Ovary (tissue), 3 donors: ENCODE data around the gene CEP57L1.
"Not testable (repeated sequence)": the region's sequence is repeated elsewhere in the genome, so short reads cannot be mapped to it uniquely, and the experiment has no call there.

Experiments used
- POLR2A ChIP-seq: fragments of 450-650 bp; IDR thresholded peaks from one replicate; pipeline ENCODE4 v1.6.1; 2017; ENCODE audit warnings: antibody characterized with exemption, mild to moderate bottlenecking, moderate library complexity
- TF ChIP-seq, protein P1 (sequence below), 3 donors: fragments of 450-650 bp in 2 of 3; fragments of 200-600 bp in 1 of 3; IDR thresholded peaks; one replicate each; pipeline versions ENCODE4 v1.5.1 to v1.8.0; 2016 to 2022; ENCODE audit warnings: antibody characterized with exemption in 3 of 3, mild to moderate bottlenecking in 1 of 3
- donor health status: DM: no; HTN: no; CAD: no.

DNA sequence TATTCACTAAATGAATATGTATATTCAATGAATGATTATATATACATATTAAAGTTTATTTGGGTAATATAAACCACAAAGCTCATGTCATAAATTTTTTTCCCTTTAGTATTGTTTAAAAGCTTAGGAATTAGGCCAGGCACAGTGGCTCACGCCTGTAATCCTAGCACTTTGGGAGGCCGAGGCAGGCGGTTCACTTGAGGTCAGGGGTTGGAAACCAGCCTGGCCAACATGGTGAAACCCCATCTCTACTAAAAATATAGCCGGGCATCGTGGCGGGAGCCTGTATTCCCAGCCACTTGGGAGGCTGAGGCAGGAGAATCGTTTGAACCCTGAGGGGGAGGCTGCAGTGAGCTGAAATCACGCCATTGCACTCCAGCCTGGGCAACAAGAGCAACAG lies 11.2 kb upstream of the CEP57L1 start:
- TF ChIP-seq POLR2A, result not testable (repeated sequence)
- TF ChIP-seq, protein P1, sequence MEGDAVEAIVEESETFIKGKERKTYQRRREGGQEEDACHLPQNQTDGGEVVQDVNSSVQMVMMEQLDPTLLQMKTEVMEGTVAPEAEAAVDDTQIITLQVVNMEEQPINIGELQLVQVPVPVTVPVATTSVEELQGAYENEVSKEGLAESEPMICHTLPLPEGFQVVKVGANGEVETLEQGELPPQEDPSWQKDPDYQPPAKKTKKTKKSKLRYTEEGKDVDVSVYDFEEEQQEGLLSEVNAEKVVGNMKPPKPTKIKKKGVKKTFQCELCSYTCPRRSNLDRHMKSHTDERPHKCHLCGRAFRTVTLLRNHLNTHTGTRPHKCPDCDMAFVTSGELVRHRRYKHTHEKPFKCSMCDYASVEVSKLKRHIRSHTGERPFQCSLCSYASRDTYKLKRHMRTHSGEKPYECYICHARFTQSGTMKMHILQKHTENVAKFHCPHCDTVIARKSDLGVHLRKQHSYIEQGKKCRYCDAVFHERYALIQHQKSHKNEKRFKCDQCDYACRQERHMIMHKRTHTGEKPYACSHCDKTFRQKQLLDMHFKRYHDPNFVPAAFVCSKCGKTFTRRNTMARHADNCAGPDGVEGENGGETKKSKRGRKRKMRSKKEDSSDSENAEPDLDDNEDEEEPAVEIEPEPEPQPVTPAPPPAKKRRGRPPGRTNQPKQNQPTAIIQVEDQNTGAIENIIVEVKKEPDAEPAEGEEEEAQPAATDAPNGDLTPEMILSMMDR (IDR thresholded peaks at IDR 0.05), result not testable (repeated sequence)
